B cell (primary cell): ENCODE data around the gene ALOX15. TPM values are rescaled to one million over a fixed set of nuclear protein-coding genes. Genes with fewer than 3 reads are reported as not detected.

Source experiments
- ATAC-seq: fragments of 200-7000 bp; cut with Tn5 transposase; one replicate; pipeline ENCODE4 v1.10.0; 2021; ENCODE audit warnings: low read depth, mild to moderate bottlenecking, moderate number of reproducible peaks, moderate library complexity
- CTCF ChIA-PET: fragments of 350-600 bp; sonication (Branson Sonifier 250); formaldehyde crosslinking; loops from one replicate; lab custom pipeline; 2021; ENCODE audit warnings: antibody characterized with exemption, inconsistent platforms; lab: Charles Lee
- POLR2A ChIA-PET: fragments of 350-600 bp; sonication (Branson Sonifier 250); formaldehyde crosslinking; loops from one replicate; lab custom pipeline; 2021; ENCODE audit warnings: antibody characterized with exemption; lab: Charles Lee
- DNase-seq: peaks from one replicate; pipeline ENCODE4 v3.0.0; 2013
- H2AFZ ChIP-seq: 2 replicates; pipeline ENCODE4 v1.6.1; 2012; ENCODE audit warnings: mild to moderate bottlenecking, low read depth, low read length; ENCODE audit not compliant: insufficient read depth, poor library complexity, severe bottlenecking
- H3K27ac ChIP-seq, 2 donors: 1 replicate in 1 of 2; 2 replicates in 1 of 2; pipeline ENCODE4 v1.5.1; 2012 to 2013; ENCODE audit warnings: low read length in 2 of 2, mild to moderate bottlenecking in 2 of 2, moderate library complexity in 1 of 2
- H3K27me3 ChIP-seq, 4 experiments: fragments of 200-600 bp in 1 of 4; sonication (generic) in 1 of 4; replicated peaks in 1 of 4; 1 replicate in 2 of 4; 2 replicates in 2 of 4; pipeline versions ENCODE4 v1.6.1 to v1.7.0; 2013 to 2016; ENCODE audit warnings: low read length in 3 of 4, mild to moderate bottlenecking in 2 of 4, mixed read lengths in 1 of 4, moderate library complexity in 1 of 4; ENCODE audit not compliant: insufficient read depth in 4 of 4, control insufficient read depth in 3 of 4; ENCODE audit errors: control extremely low read depth in 1 of 4
- H3K36me3 ChIP-seq, 2 experiments: replicated peaks in 1 of 2; 1 replicate in 1 of 2; 2 replicates in 1 of 2; pipeline versions ENCODE4 v1.6.1 to v1.7.1; 2013; ENCODE audit warnings: low read length in 1 of 2; ENCODE audit not compliant: insufficient read depth in 2 of 2, control insufficient read depth in 1 of 2; ENCODE audit errors: control extremely low read depth in 1 of 2, extremely low read depth in 1 of 2
- H3K4me1 ChIP-seq, 2 donors: fragments of 200-600 bp in 1 of 2; sonication (generic) in 1 of 2; 1 replicate in 1 of 2; 2 replicates in 1 of 2; pipeline versions ENCODE4 v1.5.1 to v1.6.1; 2013 to 2017; ENCODE audit warnings: low read length in 2 of 2; ENCODE audit not compliant: control insufficient read depth in 2 of 2, insufficient read depth in 2 of 2
- H3K4me2 ChIP-seq: replicated peaks from 2 replicates; pipeline ENCODE3; 2012; ENCODE audit warnings: mild to moderate bottlenecking, low read depth, low read length; ENCODE audit not compliant: poor library complexity, severe bottlenecking
- H3K4me3 ChIP-seq, 5 experiments: fragments of 200-600 bp in 1 of 5; sonication (generic) in 1 of 5; 1 replicate in 3 of 5; 2 replicates in 2 of 5; pipeline versions ENCODE4 v1.5.1 to v1.7.0; 2011 to 2016; ENCODE audit warnings: low read length in 4 of 5, mild to moderate bottlenecking in 4 of 5, low read depth in 2 of 5, control low read depth in 1 of 5, moderate library complexity in 1 of 5; ENCODE audit not compliant: insufficient read depth in 1 of 5; ENCODE audit errors: control extremely low read depth in 1 of 5, extremely low read depth in 1 of 5
- H3K79me2 ChIP-seq: fragments of 200-600 bp; sonication (generic); one replicate; pipeline ENCODE4 v1.6.0; 2016; ENCODE audit warnings: low read length; ENCODE audit not compliant: control insufficient read depth, insufficient read depth
- H3K9ac ChIP-seq: fragments of 200-600 bp; sonication (generic); 2 replicates; pipeline ENCODE4 v1.6.1; 2017; ENCODE audit warnings: mild to moderate bottlenecking, low read length, moderate library complexity
- H3K9me3 ChIP-seq, 3 donors: one replicate each; pipeline versions ENCODE4 v1.6.1 to v1.7.1; 2013; ENCODE audit warnings: low read length in 2 of 3; ENCODE audit not compliant: control insufficient read depth in 2 of 3, insufficient read depth in 1 of 3; ENCODE audit errors: control extremely low read depth in 1 of 3
- H4K20me1 ChIP-seq: 2 replicates; pipeline ENCODE4 v1.6.0; 2012; ENCODE audit warnings: mild to moderate bottlenecking, low read length; ENCODE audit not compliant: insufficient read depth, control insufficient read depth, poor library complexity, severe bottlenecking
- H3K27ac Mint-ChIP-seq: one replicate; pipeline ENCODE4 v1.8.0; 2021; ENCODE audit warnings: mixed read lengths
- H3K27me3 Mint-ChIP-seq: one replicate; pipeline ENCODE4 v1.8.0; 2021; ENCODE audit warnings: mixed read lengths
- H3K4me1 Mint-ChIP-seq: one replicate; pipeline ENCODE4 v1.8.0; 2021; ENCODE audit warnings: mixed read lengths
- H3K4me3 Mint-ChIP-seq: one replicate; pipeline ENCODE4 v1.8.0; 2021; ENCODE audit warnings: mixed read lengths
- H3K9me3 Mint-ChIP-seq: one replicate; pipeline ENCODE4 v1.8.0; 2022; ENCODE audit warnings: mixed read lengths; ENCODE audit not compliant: insufficient read depth
- EZH2 ChIP-seq: IDR thresholded peaks from 2 replicates; pipeline ENCODE4 v1.6.1; 2012; ENCODE audit warnings: borderline replicate concordance, low read depth, mild to moderate bottlenecking, moderate library complexity, low read length; ENCODE audit not compliant: insufficient read depth, poor library complexity, severe bottlenecking
- WGBS: methylation state at CpG from one replicate; pipeline ENCODE4 v1.1.5; 2013; ENCODE audit warnings: missing lambda C conversion rate; ENCODE audit not compliant: insufficient coverage; 5-methylcytosine and 5-hydroxymethylcytosine counted together
- intact Hi-C: fragments of 100-400 bp; cut with micrococcal nuclease; formaldehyde crosslinking; loops from one replicate; pipeline ENCODE4 v1.10.0; 2022
- polyA plus RNA-seq: library from polyadenylated mRNA; depleted of rRNA; stranded (reverse); fragments of >200 nt; gene quantifications from 2 replicates; pipeline ENCODE4 v1.2.3, GENCODE V29; 2012
- total RNA-seq, 2 donors: library from RNA; stranded (reverse); fragments of 120-200 nt in 1 of 2; gene quantifications; 1 replicate in 1 of 2; 2 replicates in 1 of 2; pipeline versions ENCODE4 v1.2.3 to v1.2.4, GENCODE V29; 2013 to 2022
- TF ChIP-seq, protein P1 (sequence below): fragments of 200-600 bp; IDR thresholded peaks from one replicate; pipeline ENCODE4 v1.8.0; 2022; ENCODE audit warnings: antibody characterized with exemption, mild to moderate bottlenecking

ALOX15 gene
- total and polyA plus RNA-seq, 2 donors (not counting 1 experiment from before 2014, with no cell fraction given) = 0.10 TPM; not detected in 1

DNA sequence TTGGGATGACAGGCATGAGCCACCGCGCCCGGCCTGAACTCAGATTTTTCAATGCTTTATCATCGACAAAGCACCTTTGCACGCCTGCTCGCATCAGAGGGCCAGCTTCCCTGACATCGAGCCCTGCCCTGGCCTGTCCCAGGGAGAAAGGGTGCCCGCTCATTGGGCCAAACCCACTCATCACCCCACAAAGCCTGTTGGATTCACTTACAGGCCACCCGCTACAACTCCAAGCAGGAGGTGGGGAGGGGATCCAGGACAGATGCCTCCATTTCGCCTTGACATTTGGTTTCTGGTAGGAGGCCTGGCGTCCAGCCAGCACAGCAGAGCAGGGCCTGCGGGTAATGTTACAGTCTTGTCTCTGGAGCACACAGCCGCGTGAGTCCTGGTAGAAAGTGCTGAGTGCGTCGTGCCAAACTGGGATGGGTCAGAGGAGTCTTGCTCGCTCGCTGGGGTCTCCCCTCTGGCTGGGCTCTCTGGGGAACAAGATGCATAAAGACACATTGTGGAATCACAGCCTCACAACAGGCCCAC, 37.3 kb downstream of the ALOX15 start:
- intact Hi-C loops = no loop called here
- H3K27me3 ChIP-seq = peaks cover 0 to 8% (median 1%) of the 10 kb centered on the region in 4 experiments
- CTCF ChIA-PET = no interaction called here
- no peak overlapping the region for H2AFZ ChIP-seq
- H3K27ac ChIP-seq = no peak overlapping the region
- Mint-ChIP-seq H3K9me3 (no peaks in the 10 kb centered on the region), H3K27ac (no peak overlapping the region), H3K4me1 (no peaks in the 10 kb centered on the region), H3K27me3 (peaks cover 32% of the 10 kb centered on the region), H3K4me3 (no peak overlapping the region)
- DNase-seq = no peak
- POLR2A ChIA-PET = no interaction called here
- H3K9me3 ChIP-seq = no peaks in the 10 kb centered on the region
- no peaks in the 10 kb centered on the region for H3K36me3 ChIP-seq
- no peak overlapping the region for H3K4me2 ChIP-seq
- no peak overlapping the region for H3K9ac ChIP-seq
- no peaks in the 10 kb centered on the region for H3K4me1 ChIP-seq
- 95% methylated on average over 17 of the region's 18 CpGs for WGBS
- H4K20me1 ChIP-seq = no peaks in the 10 kb centered on the region
- no peak overlapping the region for H3K4me3 ChIP-seq
- H3K79me2 ChIP-seq = no peaks in the 10 kb centered on the region
- no peak for ATAC-seq
- TF ChIP-seq, protein P1, sequence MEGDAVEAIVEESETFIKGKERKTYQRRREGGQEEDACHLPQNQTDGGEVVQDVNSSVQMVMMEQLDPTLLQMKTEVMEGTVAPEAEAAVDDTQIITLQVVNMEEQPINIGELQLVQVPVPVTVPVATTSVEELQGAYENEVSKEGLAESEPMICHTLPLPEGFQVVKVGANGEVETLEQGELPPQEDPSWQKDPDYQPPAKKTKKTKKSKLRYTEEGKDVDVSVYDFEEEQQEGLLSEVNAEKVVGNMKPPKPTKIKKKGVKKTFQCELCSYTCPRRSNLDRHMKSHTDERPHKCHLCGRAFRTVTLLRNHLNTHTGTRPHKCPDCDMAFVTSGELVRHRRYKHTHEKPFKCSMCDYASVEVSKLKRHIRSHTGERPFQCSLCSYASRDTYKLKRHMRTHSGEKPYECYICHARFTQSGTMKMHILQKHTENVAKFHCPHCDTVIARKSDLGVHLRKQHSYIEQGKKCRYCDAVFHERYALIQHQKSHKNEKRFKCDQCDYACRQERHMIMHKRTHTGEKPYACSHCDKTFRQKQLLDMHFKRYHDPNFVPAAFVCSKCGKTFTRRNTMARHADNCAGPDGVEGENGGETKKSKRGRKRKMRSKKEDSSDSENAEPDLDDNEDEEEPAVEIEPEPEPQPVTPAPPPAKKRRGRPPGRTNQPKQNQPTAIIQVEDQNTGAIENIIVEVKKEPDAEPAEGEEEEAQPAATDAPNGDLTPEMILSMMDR = no peak
- TF ChIP-seq EZH2 = no peak

DNA sequence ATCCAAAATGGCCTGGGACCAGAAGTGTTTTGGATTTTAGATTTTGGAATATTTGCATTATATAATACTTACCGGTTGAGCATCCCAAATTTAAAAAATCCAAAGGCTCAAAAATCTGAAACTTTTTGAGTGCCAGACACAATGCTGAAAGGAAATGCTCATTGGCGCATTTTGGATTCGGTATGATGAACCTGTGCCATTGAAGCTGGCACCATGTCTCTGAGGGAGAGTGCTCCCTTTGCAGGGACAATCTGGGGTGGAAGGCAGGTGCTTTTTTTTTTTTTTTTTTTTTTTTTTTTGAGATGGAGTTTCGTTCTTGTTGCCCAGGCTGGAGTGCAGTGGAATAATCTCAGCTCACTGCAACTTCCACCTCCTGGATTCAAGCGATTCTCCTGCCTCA, 39.4 kb downstream of the ALOX15 start:
- DNase-seq = no peak
- Mint-ChIP-seq H3K9me3 (no peaks in the 10 kb centered on the region), H3K27ac (no peak overlapping the region), H3K27me3 (peaks cover 23% of the 10 kb centered on the region), H3K4me1 (no peaks in the 10 kb centered on the region), H3K4me3 (no peak overlapping the region)
- H3K27ac ChIP-seq = no peak overlapping the region
- ATAC-seq = no peak
- H3K4me2 ChIP-seq = no peak overlapping the region
- intact Hi-C loops = no loop called here
- H3K4me3 ChIP-seq = no peak overlapping the region
- H3K9ac ChIP-seq = no peak overlapping the region
- H3K9me3 ChIP-seq = no peaks in the 10 kb centered on the region
- H2AFZ ChIP-seq = no peak overlapping the region
- no peaks in the 10 kb centered on the region for H3K4me1 ChIP-seq
- H3K36me3 ChIP-seq = no peaks in the 10 kb centered on the region
- no peaks in the 10 kb centered on the region for H3K79me2 ChIP-seq
- ChIA-PET CTCF (no interaction called here), POLR2A (no interaction called here)
- H4K20me1 ChIP-seq = no peaks in the 10 kb centered on the region
- TF ChIP-seq, protein P1 = no peak
- no peak for TF ChIP-seq EZH2
- WGBS = 100% methylated on average over 1 of the region's 5 CpGs
- H3K27me3 ChIP-seq = peaks cover 0 to 4% (median 0%) of the 10 kb centered on the region in 4 experiments
